HFF-Myc (cell line): Measurements from ENCODE around the gene LMX1B.
A peak's percentile ranks its signal among the peaks of the same experiment; 100 is the strongest.

Experiments
- DNase-seq: peaks from one replicate; pipeline ENCODE4 v3.0.0-alpha.2; 2011; ENCODE audit warnings: low read depth; ENCODE audit errors: extremely low read depth
- H3K4me3 ChIP-seq: replicated peaks from 2 replicates; pipeline ENCODE4 v1.5.1; 2011; ENCODE audit warnings: low read depth, mild to moderate bottlenecking, control low read depth, low read length
- CTCF ChIP-seq: IDR thresholded peaks from 2 replicates; pipeline ENCODE4 v1.5.1; 2012; ENCODE audit warnings: mild to moderate bottlenecking, low read depth, low read length, control low read depth; ENCODE audit errors: missing control alignments

The LMX1B gene

GRCh38 chr9:126608551-126608950, 5.2 kb upstream of the LMX1B start:
- TF ChIP-seq CTCF, result no peak
- H3K4me3 ChIP-seq, result no peak overlapping the region
- no peak for DNase-seq

- H3K4me3 ChIP-seq, result no peak overlapping the region
- no peak for DNase-seq
- no peak for TF ChIP-seq CTCF
Observed at GRCh38 chr9:126609191-126609590, 4.5 kb upstream of the LMX1B start.

GRCh38 chr9:126609711-126610388, 3.9 kb upstream of the LMX1B start:
- H3K4me3 ChIP-seq, result no peak overlapping the region
- TF ChIP-seq CTCF, result no peak
- no peak for DNase-seq

GRCh38 chr9:126611193-126611591, 2.5 kb upstream of the LMX1B start:
- no peak for TF ChIP-seq CTCF
- no peak overlapping the region for H3K4me3 ChIP-seq
- no peak for DNase-seq

GRCh38 chr9:126611592-126612325, 2.0 kb upstream of the LMX1B start:
- TF ChIP-seq CTCF, result peak; percentile 78
- DNase-seq, result no peak
- H3K4me3 ChIP-seq, result no peak overlapping the region

GRCh38 chr9:126612326-126612812, 1.4 kb upstream of the LMX1B start:
- no peak for DNase-seq
- no peak overlapping the region for H3K4me3 ChIP-seq
- no peak for TF ChIP-seq CTCF
